HEK293 (cell line): ENCODE data around the gene MAGEA8.

Experiments
- PRDM1 ChIP-seq: fragments of 450-650 bp; formaldehyde crosslinking; IDR thresholded peaks from 2 replicates; pipeline ENCODE4; 2016; ENCODE audit warnings: missing biosample characterization, missing genetic modification characterization
- YY1 ChIP-seq: fragments of 450-650 bp; formaldehyde crosslinking; IDR thresholded peaks from 2 replicates; pipeline ENCODE4 v1.5.1; 2018; ENCODE audit warnings: missing biosample characterization, missing genetic modification characterization
- ZBTB7A ChIP-seq: fragments of 450-650 bp; formaldehyde crosslinking; IDR thresholded peaks from 2 replicates; pipeline ENCODE4 v1.5.1; 2016; ENCODE audit warnings: low read depth, missing biosample characterization, missing genetic modification characterization
- ZNF324 ChIP-seq: fragments of 450-650 bp; formaldehyde crosslinking; IDR thresholded peaks from 2 replicates; pipeline ENCODE4 v1.5.1; 2016; ENCODE audit warnings: missing biosample characterization, missing genetic modification characterization
- ZNF785 ChIP-seq: fragments of 450-650 bp; formaldehyde crosslinking; IDR thresholded peaks from 2 replicates; pipeline ENCODE4 v1.5.1; 2016; ENCODE audit warnings: missing biosample characterization, missing genetic modification characterization
- TF ChIP-seq, protein P1 (sequence below): fragments of 450-650 bp; formaldehyde crosslinking; IDR thresholded peaks from 2 replicates; pipeline ENCODE4 v1.5.1; 2016; ENCODE audit warnings: missing biosample characterization, missing genetic modification characterization, low read depth
- TF ChIP-seq, protein P2 (sequence below): fragments of 450-650 bp; formaldehyde crosslinking; IDR thresholded peaks from 2 replicates; pipeline ENCODE4 v1.5.1; 2016; ENCODE audit warnings: missing biosample characterization, missing genetic modification characterization
- TF ChIP-seq, protein P3 (sequence below): IDR thresholded peaks from 2 replicates; pipeline ENCODE4 v1.6.1; 2011; ENCODE audit warnings: mild to moderate bottlenecking, low read depth, low read length, borderline replicate concordance
- TF ChIP-seq, protein P4 (sequence below): fragments of 450-650 bp; formaldehyde crosslinking; IDR thresholded peaks from 2 replicates; pipeline ENCODE4 v1.5.1; 2016; ENCODE audit warnings: missing biosample characterization, missing genetic modification characterization

DNA sequence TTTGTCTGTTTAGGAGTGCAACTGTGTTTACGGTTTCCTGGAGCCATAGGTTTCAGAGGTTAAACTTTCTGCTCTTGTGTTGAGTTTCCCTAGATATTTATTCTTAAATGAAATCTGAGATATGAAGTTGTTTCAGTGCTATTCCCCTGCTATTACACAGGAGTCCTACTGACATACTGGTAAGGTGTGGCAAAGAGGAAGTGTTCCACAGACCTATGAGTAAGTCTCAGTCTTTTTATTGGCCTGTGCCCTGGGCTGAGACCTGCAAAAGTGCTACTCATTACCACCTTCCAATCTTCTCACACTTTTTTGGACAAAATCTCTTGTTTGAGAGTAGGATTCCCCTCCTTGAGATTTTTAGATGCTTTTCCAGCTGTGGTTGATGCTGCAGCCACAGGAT is 35.6 kb upstream of the MAGEA8 start:
- TF ChIP-seq ZNF324 (tag by site-specific recombination) (no peak), YY1 (tag by site-specific recombination) (no peak), PRDM1 (tag by site-specific recombination) (no peak), ZBTB7A (tag by site-specific recombination) (no peak), ZNF785 (no peak)
- TF ChIP-seq, protein P1, sequence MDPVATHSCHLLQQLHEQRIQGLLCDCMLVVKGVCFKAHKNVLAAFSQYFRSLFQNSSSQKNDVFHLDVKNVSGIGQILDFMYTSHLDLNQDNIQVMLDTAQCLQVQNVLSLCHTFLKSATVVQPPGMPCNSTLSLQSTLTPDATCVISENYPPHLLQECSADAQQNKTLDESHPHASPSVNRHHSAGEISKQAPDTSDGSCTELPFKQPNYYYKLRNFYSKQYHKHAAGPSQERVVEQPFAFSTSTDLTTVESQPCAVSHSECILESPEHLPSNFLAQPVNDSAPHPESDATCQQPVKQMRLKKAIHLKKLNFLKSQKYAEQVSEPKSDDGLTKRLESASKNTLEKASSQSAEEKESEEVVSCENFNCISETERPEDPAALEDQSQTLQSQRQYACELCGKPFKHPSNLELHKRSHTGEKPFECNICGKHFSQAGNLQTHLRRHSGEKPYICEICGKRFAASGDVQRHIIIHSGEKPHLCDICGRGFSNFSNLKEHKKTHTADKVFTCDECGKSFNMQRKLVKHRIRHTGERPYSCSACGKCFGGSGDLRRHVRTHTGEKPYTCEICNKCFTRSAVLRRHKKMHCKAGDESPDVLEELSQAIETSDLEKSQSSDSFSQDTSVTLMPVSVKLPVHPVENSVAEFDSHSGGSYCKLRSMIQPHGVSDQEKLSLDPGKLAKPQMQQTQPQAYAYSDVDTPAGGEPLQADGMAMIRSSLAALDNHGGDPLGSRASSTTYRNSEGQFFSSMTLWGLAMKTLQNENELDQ (tag by site-specific recombination): no peak
- TF ChIP-seq, protein P2, sequence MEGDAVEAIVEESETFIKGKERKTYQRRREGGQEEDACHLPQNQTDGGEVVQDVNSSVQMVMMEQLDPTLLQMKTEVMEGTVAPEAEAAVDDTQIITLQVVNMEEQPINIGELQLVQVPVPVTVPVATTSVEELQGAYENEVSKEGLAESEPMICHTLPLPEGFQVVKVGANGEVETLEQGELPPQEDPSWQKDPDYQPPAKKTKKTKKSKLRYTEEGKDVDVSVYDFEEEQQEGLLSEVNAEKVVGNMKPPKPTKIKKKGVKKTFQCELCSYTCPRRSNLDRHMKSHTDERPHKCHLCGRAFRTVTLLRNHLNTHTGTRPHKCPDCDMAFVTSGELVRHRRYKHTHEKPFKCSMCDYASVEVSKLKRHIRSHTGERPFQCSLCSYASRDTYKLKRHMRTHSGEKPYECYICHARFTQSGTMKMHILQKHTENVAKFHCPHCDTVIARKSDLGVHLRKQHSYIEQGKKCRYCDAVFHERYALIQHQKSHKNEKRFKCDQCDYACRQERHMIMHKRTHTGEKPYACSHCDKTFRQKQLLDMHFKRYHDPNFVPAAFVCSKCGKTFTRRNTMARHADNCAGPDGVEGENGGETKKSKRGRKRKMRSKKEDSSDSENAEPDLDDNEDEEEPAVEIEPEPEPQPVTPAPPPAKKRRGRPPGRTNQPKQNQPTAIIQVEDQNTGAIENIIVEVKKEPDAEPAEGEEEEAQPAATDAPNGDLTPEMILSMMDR (tag by site-specific recombination): no peak
- TF ChIP-seq, protein P3, sequence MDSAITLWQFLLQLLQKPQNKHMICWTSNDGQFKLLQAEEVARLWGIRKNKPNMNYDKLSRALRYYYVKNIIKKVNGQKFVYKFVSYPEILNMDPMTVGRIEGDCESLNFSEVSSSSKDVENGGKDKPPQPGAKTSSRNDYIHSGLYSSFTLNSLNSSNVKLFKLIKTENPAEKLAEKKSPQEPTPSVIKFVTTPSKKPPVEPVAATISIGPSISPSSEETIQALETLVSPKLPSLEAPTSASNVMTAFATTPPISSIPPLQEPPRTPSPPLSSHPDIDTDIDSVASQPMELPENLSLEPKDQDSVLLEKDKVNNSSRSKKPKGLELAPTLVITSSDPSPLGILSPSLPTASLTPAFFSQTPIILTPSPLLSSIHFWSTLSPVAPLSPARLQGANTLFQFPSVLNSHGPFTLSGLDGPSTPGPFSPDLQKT: no peak
- TF ChIP-seq, protein P4, sequence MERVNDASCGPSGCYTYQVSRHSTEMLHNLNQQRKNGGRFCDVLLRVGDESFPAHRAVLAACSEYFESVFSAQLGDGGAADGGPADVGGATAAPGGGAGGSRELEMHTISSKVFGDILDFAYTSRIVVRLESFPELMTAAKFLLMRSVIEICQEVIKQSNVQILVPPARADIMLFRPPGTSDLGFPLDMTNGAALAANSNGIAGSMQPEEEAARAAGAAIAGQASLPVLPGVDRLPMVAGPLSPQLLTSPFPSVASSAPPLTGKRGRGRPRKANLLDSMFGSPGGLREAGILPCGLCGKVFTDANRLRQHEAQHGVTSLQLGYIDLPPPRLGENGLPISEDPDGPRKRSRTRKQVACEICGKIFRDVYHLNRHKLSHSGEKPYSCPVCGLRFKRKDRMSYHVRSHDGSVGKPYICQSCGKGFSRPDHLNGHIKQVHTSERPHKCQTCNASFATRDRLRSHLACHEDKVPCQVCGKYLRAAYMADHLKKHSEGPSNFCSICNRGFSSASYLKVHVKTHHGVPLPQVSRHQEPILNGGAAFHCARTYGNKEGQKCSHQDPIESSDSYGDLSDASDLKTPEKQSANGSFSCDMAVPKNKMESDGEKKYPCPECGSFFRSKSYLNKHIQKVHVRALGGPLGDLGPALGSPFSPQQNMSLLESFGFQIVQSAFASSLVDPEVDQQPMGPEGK (tag by site-specific recombination): no peak
